HEK293 (cell line): ENCODE data around the gene RAF1.

Source experiments
- CTCF ChIA-PET: fragments of 350-600 bp; formaldehyde crosslinking; extraction: SDS; loops from one replicate; lab custom pipeline; 2021; ENCODE audit warnings: antibody characterized with exemption; lab: Yijun Ruan, JAX
- POLR2A ChIA-PET: fragments of 300-600 bp; formaldehyde crosslinking; extraction: SDS; loops from one replicate; lab custom pipeline; 2020; ENCODE audit warnings: antibody characterized with exemption, inconsistent platforms; lab: Yijun Ruan, JAX
- H3K27ac ChIP-seq: fragments of 200-500 bp; sonication (Bioruptor generic); 2 replicates; pipeline ENCODE4 v1.5.1; 2014; ENCODE audit warnings: low read depth, low read length, control low read depth, inconsistent platforms; ENCODE audit errors: extremely low read depth
- H3K36me3 ChIP-seq, 2 experiments: fragments of 200-500 bp in 1 of 2; sonication (Bioruptor generic) in 1 of 2; 1 replicate in 1 of 2; 2 replicates in 1 of 2; pipeline ENCODE4 v1.5.1; 2014 to 2017; ENCODE audit warnings: inconsistent platforms in 2 of 2, low read length in 2 of 2; ENCODE audit not compliant: control insufficient read depth in 2 of 2, insufficient read depth in 1 of 2
- H3K4me1 ChIP-seq: fragments of 200-500 bp; sonication (Bioruptor generic); 2 replicates; pipeline ENCODE4 v1.5.1; 2014; ENCODE audit warnings: mild to moderate bottlenecking, low read length, inconsistent platforms; ENCODE audit not compliant: control insufficient read depth, insufficient read depth
- H3K4me3 ChIP-seq: 2 replicates; pipeline ENCODE4 v1.5.1; 2011; ENCODE audit warnings: low read depth, mild to moderate bottlenecking, control low read depth, low read length, moderate library complexity
- H3K9me3 ChIP-seq: fragments of 200-500 bp; sonication (Bioruptor generic); 2 replicates; pipeline ENCODE4 v1.5.1; 2014; ENCODE audit warnings: low read depth, low read length, inconsistent platforms; ENCODE audit not compliant: control insufficient read depth, insufficient read depth
- BCL11B ChIP-seq: fragments of 450-650 bp; formaldehyde crosslinking; IDR thresholded peaks from 2 replicates; pipeline ENCODE4 v1.5.1; 2016; ENCODE audit warnings: low read depth, missing biosample characterization, missing genetic modification characterization
- KLF10 ChIP-seq: fragments of 450-650 bp; IDR thresholded peaks from 2 replicates; pipeline ENCODE4 v1.5.1; 2018; ENCODE audit warnings: missing biosample characterization, mild to moderate bottlenecking, missing genetic modification characterization
- KLF8 ChIP-seq: fragments of 450-650 bp; formaldehyde crosslinking; IDR thresholded peaks from 2 replicates; pipeline ENCODE4 v1.5.1; 2016; ENCODE audit warnings: missing biosample characterization, missing genetic modification characterization
- SCRT2 ChIP-seq: fragments of 450-650 bp; formaldehyde crosslinking; IDR thresholded peaks from 2 replicates; pipeline ENCODE4 v1.5.1; 2016; ENCODE audit warnings: missing biosample characterization, missing genetic modification characterization
- SP3 ChIP-seq: fragments of 450-650 bp; formaldehyde crosslinking; IDR thresholded peaks from 2 replicates; pipeline ENCODE4 v1.5.1; 2016; ENCODE audit warnings: missing biosample characterization, missing genetic modification characterization
- SP7 ChIP-seq: fragments of 450-650 bp; formaldehyde crosslinking; IDR thresholded peaks from 2 replicates; pipeline ENCODE4 v1.5.1; 2016; ENCODE audit warnings: missing biosample characterization, missing genetic modification characterization
- YY2 ChIP-seq: fragments of 450-650 bp; formaldehyde crosslinking; IDR thresholded peaks from 2 replicates; pipeline ENCODE4 v1.5.1; 2016; ENCODE audit warnings: missing biosample characterization, missing genetic modification characterization
- ZBTB8A ChIP-seq: fragments of 450-650 bp; formaldehyde crosslinking; IDR thresholded peaks from 2 replicates; pipeline ENCODE4 v1.5.1; 2016; ENCODE audit warnings: missing biosample characterization, missing genetic modification characterization
- ZEB2 ChIP-seq: fragments of 450-650 bp; formaldehyde crosslinking; IDR thresholded peaks from 2 replicates; pipeline ENCODE4 v1.5.1; 2016; ENCODE audit warnings: missing biosample characterization, missing genetic modification characterization
- ZNF366 ChIP-seq: fragments of 450-650 bp; formaldehyde crosslinking; conservative IDR thresholded peaks from 2 replicates; pipeline ENCODE4 v1.5.1; 2016; ENCODE audit warnings: missing biosample characterization, missing genetic modification characterization
- ZNF449 ChIP-seq: fragments of 450-650 bp; formaldehyde crosslinking; IDR thresholded peaks from 2 replicates; pipeline ENCODE4 v1.5.1; 2017; ENCODE audit warnings: missing biosample characterization, mild to moderate bottlenecking, missing genetic modification characterization, moderate library complexity
- ZNF518A ChIP-seq: fragments of 450-650 bp; formaldehyde crosslinking; conservative IDR thresholded peaks from 2 replicates; pipeline ENCODE4 v1.5.1; 2016; ENCODE audit warnings: low read depth, missing biosample characterization, missing genetic modification characterization
- ZNF558 ChIP-seq: fragments of 450-650 bp; formaldehyde crosslinking; IDR thresholded peaks from 2 replicates; pipeline ENCODE4 v1.5.1; 2016; ENCODE audit warnings: missing biosample characterization, missing genetic modification characterization
- ZNF561 ChIP-seq: fragments of 450-650 bp; IDR thresholded peaks from 2 replicates; pipeline ENCODE4 v1.5.1; 2018; ENCODE audit warnings: missing biosample characterization, missing genetic modification characterization, borderline replicate concordance
- ZNF623 ChIP-seq: fragments of 450-650 bp; formaldehyde crosslinking; IDR thresholded peaks from 2 replicates; pipeline ENCODE4 v1.5.1; 2016; ENCODE audit warnings: missing biosample characterization, missing genetic modification characterization
- ZNF629 ChIP-seq: fragments of 450-650 bp; formaldehyde crosslinking; IDR thresholded peaks from 2 replicates; pipeline ENCODE4 v1.5.1; 2017; ENCODE audit warnings: missing biosample characterization, missing genetic modification characterization
- ZNF639 ChIP-seq: fragments of 450-650 bp; formaldehyde crosslinking; IDR thresholded peaks from 2 replicates; pipeline ENCODE4 v1.5.1; 2016; ENCODE audit warnings: missing biosample characterization, missing genetic modification characterization
- ZNF654 ChIP-seq: fragments of 450-650 bp; formaldehyde crosslinking; IDR thresholded peaks from 2 replicates; pipeline ENCODE4 v1.5.1; 2016; ENCODE audit warnings: low read depth, missing biosample characterization, missing genetic modification characterization
- ZNF677 ChIP-seq: fragments of 450-650 bp; IDR thresholded peaks from 2 replicates; pipeline ENCODE4 v1.5.0; 2018; ENCODE audit warnings: missing biosample characterization, mild to moderate bottlenecking, missing genetic modification characterization, moderate library complexity
- ZNF747 ChIP-seq: fragments of 450-650 bp; formaldehyde crosslinking; IDR thresholded peaks from 2 replicates; pipeline ENCODE4 v1.5.1; 2016; ENCODE audit warnings: missing biosample characterization, missing genetic modification characterization
- ZNF776 ChIP-seq: fragments of 450-650 bp; formaldehyde crosslinking; IDR thresholded peaks from 2 replicates; pipeline ENCODE4 v1.5.0; 2017; ENCODE audit warnings: missing biosample characterization, missing genetic modification characterization, borderline replicate concordance
- ZNF843 ChIP-seq: fragments of 450-650 bp; formaldehyde crosslinking; IDR thresholded peaks from 2 replicates; pipeline ENCODE4 v1.5.1; 2016; ENCODE audit warnings: missing biosample characterization, missing genetic modification characterization
- ZSCAN30 ChIP-seq: fragments of 450-650 bp; IDR thresholded peaks from 2 replicates; pipeline ENCODE4 v1.5.1; 2018; ENCODE audit warnings: missing biosample characterization, mild to moderate bottlenecking, missing genetic modification characterization, moderate library complexity
- ZXDB ChIP-seq: fragments of 450-650 bp; formaldehyde crosslinking; IDR thresholded peaks from 2 replicates; pipeline ENCODE4 v1.5.1; 2016; ENCODE audit warnings: missing biosample characterization, missing genetic modification characterization
- TF ChIP-seq, protein P1 (sequence below): fragments of 450-650 bp; formaldehyde crosslinking; IDR thresholded peaks from 2 replicates; pipeline ENCODE4 v1.5.1; 2016; ENCODE audit warnings: missing biosample characterization, missing genetic modification characterization

Gene RAF1

GRCh38 chr3:12663936-12664908, at the start of gene RAF1:
TSS of gene RAF1 (minus strand) at chr3:12664117. CDS start at chr3:12618721, 45,396 bp downstream.
- H3K4me1 ChIP-seq, result peaks cover 16% of the 10 kb centered on the region
- H3K27ac ChIP-seq, result peak within 1 kb of the TSS; percentile 97
- POLR2A ChIA-PET, result interaction anchor here (0.6 to 1.5 kb wide), 6 partner anchors 10 to 132 kb away, joined by 3 to 4 read pairs (median 3); partner anchors contain the start of gene CAND2
- peak within 1 kb of the TSS; percentile 91 for H3K4me3 ChIP-seq
- CTCF ChIA-PET, result interaction anchor here (0.7 kb wide), 2 partner anchors 32 to 715 kb away, joined by 3 read pairs; no protein-coding TSS in a partner anchor
- no peaks in the 10 kb centered on the region for H3K9me3 ChIP-seq
- H3K36me3 ChIP-seq, result no peaks in the 10 kb centered on the region
- TF ChIP-seq SCRT2 (tag by site-specific recombination), result peak; percentile 94
- TF ChIP-seq ZNF366, result peak; percentile 98
- 0 out of 2 replicates have a peak, but pooled peaks have one; percentile 14 for TF ChIP-seq ZNF561 (tag by site-specific recombination)
- TF ChIP-seq SP7, result peak; percentile 58; the same call in 1 of the 2 replicates
- TF ChIP-seq SP3 (tag by site-specific recombination), result peak; percentile 98
- TF ChIP-seq ZSCAN30, result peak; percentile 18; the same call in 1 of the 2 replicates
- TF ChIP-seq ZNF558 (tag by site-specific recombination), result no peak; the same call in 1 of the 2 replicates
- TF ChIP-seq ZNF776, result no peak
- peak; percentile 56; the same call in 1 of the 2 replicates for TF ChIP-seq ZNF449 (tag by site-specific recombination)
- no peak; the same call in 1 of the 2 replicates for TF ChIP-seq ZNF654
- TF ChIP-seq, protein P1, sequence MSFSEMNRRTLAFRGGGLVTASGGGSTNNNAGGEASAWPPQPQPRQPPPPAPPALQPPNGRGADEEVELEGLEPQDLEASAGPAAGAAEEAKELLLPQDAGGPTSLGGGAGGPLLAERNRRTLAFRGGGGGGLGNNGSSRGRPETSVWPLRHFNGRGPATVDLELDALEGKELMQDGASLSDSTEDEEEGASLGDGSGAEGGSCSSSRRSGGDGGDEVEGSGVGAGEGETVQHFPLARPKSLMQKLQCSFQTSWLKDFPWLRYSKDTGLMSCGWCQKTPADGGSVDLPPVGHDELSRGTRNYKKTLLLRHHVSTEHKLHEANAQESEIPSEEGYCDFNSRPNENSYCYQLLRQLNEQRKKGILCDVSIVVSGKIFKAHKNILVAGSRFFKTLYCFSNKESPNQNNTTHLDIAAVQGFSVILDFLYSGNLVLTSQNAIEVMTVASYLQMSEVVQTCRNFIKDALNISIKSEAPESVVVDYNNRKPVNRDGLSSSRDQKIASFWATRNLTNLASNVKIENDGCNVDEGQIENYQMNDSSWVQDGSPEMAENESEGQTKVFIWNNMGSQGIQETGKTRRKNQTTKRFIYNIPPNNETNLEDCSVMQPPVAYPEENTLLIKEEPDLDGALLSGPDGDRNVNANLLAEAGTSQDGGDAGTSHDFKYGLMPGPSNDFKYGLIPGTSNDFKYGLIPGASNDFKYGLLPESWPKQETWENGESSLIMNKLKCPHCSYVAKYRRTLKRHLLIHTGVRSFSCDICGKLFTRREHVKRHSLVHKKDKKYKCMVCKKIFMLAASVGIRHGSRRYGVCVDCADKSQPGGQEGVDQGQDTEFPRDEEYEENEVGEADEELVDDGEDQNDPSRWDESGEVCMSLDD (tag by site-specific recombination), result peak; percentile 5
- no peak for TF ChIP-seq ZNF623 (tag by site-specific recombination)
- no peak for TF ChIP-seq ZNF677 (tag by site-specific recombination)
- TF ChIP-seq ZNF518A, result peak; percentile 71
- peak; percentile 90 for TF ChIP-seq YY2 (tag by site-specific recombination)
- TF ChIP-seq ZNF747 (tag by site-specific recombination), result no peak
- TF ChIP-seq KLF8 (tag by site-specific recombination), result peak; percentile 81
- TF ChIP-seq ZNF639 (tag by site-specific recombination), result peak; percentile 79; the same call in 1 of the 2 replicates
- TF ChIP-seq KLF10, result 0 out of 2 replicates have a peak, but pooled peaks have one; percentile 35
- peak; percentile 56; the same call in 1 of the 2 replicates for TF ChIP-seq ZXDB (tag by site-specific recombination)
- peak; percentile 28; the same call in 1 of the 2 replicates for TF ChIP-seq ZNF843
- TF ChIP-seq ZNF629, result peak; percentile 70
- no peak for TF ChIP-seq BCL11B (tag by site-specific recombination)
- peak; percentile 95 for TF ChIP-seq ZBTB8A (tag by site-specific recombination)
- peak; percentile 85 for TF ChIP-seq ZEB2 (tag by site-specific recombination)
